Hematopoietic multipotent progenitor cell treated with erythropoietin and hydrocortisone succinate and interleukin-3 and kit ligand, for 8 days (in vitro differentiated cells): ENCODE results near the gene OR4C15.

Experiments
- DNase-seq: peaks from one replicate; pipeline ENCODE4 v3.0.0-alpha.2; 2015

OR4C15 gene

GRCh38 chr11:55554169-55554568, at the start of gene OR4C15:
Gene OR4C15 (plus strand): TSS chr11:55554469. CDS start chr11:55554469, 0 bp downstream.
- DNase-seq = no peak

GRCh38 chr11:55571828-55572227, 17.6 kb downstream of the OR4C15 start, which contains the start of gene OR4C16:
Gene OR4C16 (plus strand): TSS chr11:55572128. CDS start chr11:55572128, 0 bp downstream.
- no peak for DNase-seq

DNA sequence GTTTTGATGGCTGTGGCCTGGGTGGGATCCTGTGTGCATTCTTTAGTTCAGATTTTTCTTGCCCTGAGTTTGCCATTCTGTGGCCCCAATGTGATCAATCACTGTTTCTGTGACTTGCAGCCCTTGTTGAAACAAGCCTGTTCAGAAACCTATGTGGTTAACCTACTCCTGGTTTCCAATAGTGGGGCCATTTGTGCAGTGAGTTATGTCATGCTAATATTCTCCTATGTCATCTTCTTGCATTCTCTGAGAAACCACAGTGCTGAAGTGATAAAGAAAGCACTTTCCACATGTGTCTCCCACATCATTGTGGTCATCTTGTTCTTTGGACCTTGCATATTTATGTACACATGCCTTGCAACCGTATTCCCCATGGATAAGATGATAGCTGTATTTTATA, 18.3 kb downstream of the OR4C15 start:
- no peak for DNase-seq
